T-helper 1 cell treated with Interleukin-12 subunit alpha and Interleukin-12 subunit beta and Interleukin-4 antibody, amounts not matched to agents 30 ng/mL and 1 ng/mL, for 36 hours (primary cell): ENCODE measurements around the gene PVRIG. TPM values are rescaled to one million over a fixed set of nuclear protein-coding genes. Genes with fewer than 3 reads are reported as not detected.

ENCODE experiments used
- intact Hi-C: fragments of 100-400 bp; cut with micrococcal nuclease; formaldehyde crosslinking; loops from one replicate; pipeline ENCODE4 v1.15.1; 2024
- total RNA-seq: library from RNA; stranded (reverse); gene quantifications from 2 replicates; pipeline ENCODE4 v1.2.3, GENCODE V29; 2022

Gene PVRIG
- total RNA-seq, 1 donor from 2014 or later = 72.8 TPM

- intact Hi-C loops = loop anchor here (5.0 to 10.0 kb wide), 3 partner anchors 123 to 315 kb away; partner anchors contain the start of genes FBXO24, LAMTOR4 and LRCH4
Measured at GRCh38 chr7:100270046-100270918, 50.5 kb downstream of the PVRIG start.

Other genes starting within 250 kb of the PVRIG start
- gene AZGP1, start 243.9 kb upstream of the PVRIG start, total RNA-seq = not detected in 2 replicates
- gene ZKSCAN1, start 204.4 kb upstream of the PVRIG start, total RNA-seq = 69.7 and 75.2 TPM in 2 replicates
- gene ZSCAN21, start 170.2 kb upstream of the PVRIG start, total RNA-seq = 8.7 and 9.2 TPM in 2 replicates
- gene ZNF3, start 138.2 kb upstream of the PVRIG start, total RNA-seq = 28.0 and 28.3 TPM in 2 replicates
- 95.2 and 110 TPM in 2 replicates for gene COPS6, start 131.0 kb upstream of the PVRIG start, total RNA-seq
- gene MCM7, start 118.6 kb upstream of the PVRIG start, total RNA-seq = 257 and 262 TPM in 2 replicates
- 10.7 and 12.0 TPM in 2 replicates for gene AP4M1, start 118.3 kb upstream of the PVRIG start, total RNA-seq
- 67.1 and 69.0 TPM in 2 replicates for gene TAF6, start 100.6 kb upstream of the PVRIG start, total RNA-seq
- 37.0 and 39.5 TPM in 2 replicates for gene CNPY4, start 100.3 kb upstream of the PVRIG start, total RNA-seq
- gene MBLAC1, start 93.0 kb upstream of the PVRIG start, total RNA-seq = 5.0 and 6.0 TPM in 2 replicates
- gene LAMTOR4, start 71.0 kb upstream of the PVRIG start, total RNA-seq = 150 and 161 TPM in 2 replicates
- 58.1 and 61.1 TPM in 2 replicates for gene TRAPPC14, start 61.2 kb upstream of the PVRIG start, total RNA-seq
- 2.8 and 3.0 TPM in 2 replicates for gene GAL3ST4, start 51.3 kb upstream of the PVRIG start, total RNA-seq
- 4.4 and 5.6 TPM in 2 replicates for gene GPC2, start 42.6 kb upstream of the PVRIG start, total RNA-seq
- 33.0 and 38.3 TPM in 2 replicates for gene STAG3, start 42.0 kb upstream of the PVRIG start, total RNA-seq
- gene SPDYE3, start 87.8 kb downstream of the PVRIG start, total RNA-seq = not detected in 2 replicates
- gene PILRB, start 138.2 kb downstream of the PVRIG start, total RNA-seq = 82.4 and 84.7 TPM in 2 replicates
- 11.7 and 11.8 TPM in 2 replicates for gene PILRA, start 153.5 kb downstream of the PVRIG start, total RNA-seq
- 1.8 and 2.4 TPM in 2 replicates for gene ZCWPW1, start 208.8 kb downstream of the PVRIG start, total RNA-seq
- gene MEPCE, start 209.9 kb downstream of the PVRIG start, total RNA-seq = 42.3 and 43.4 TPM in 2 replicates
- 60.9 and 61.5 TPM in 2 replicates for gene PPP1R35, start 216.5 kb downstream of the PVRIG start, total RNA-seq
- gene SPACDR, start 244.3 kb downstream of the PVRIG start, total RNA-seq = 2.5 and 2.9 TPM in 2 replicates